ENCODE results near the gene LAG3.

Gene LAG3

GRCh38 chr12:6753772-6754356 lies 18.5 kb upstream of the LAG3 start:
- no peak for DNase-seq (ENCODE audit: low read depth in 2 of 2)

- DNase-seq (ENCODE audit: low read depth in 2 of 2) = no peak
Observed at GRCh38 chr12:6754411-6754810, 17.9 kb upstream of the LAG3 start.

GRCh38 chr12:6757028-6757690 lies 15.2 kb upstream of the LAG3 start:
- no peak for DNase-seq (ENCODE audit: low read depth in 2 of 2)

GRCh38 chr12:6758506-6759095 lies 13.7 kb upstream of the LAG3 start:
- no peak for DNase-seq (ENCODE audit: low read depth in 2 of 2)

GRCh38 chr12:6759741-6760140 lies 12.6 kb upstream of the LAG3 start:
- no peak for DNase-seq (ENCODE audit: low read depth in 2 of 2)

GRCh38 chr12:6763380-6763779 lies 8.9 kb upstream of the LAG3 start:
- no peak for DNase-seq (ENCODE audit: low read depth in 2 of 2)

GRCh38 chr12:6764011-6764828 lies 8.1 kb upstream of the LAG3 start:
- peak in 1 of 2 donors; percentile 49 for DNase-seq (ENCODE audit: low read depth in 2 of 2)

GRCh38 chr12:6765048-6765633 lies 7.2 kb upstream of the LAG3 start:
- no peak for DNase-seq (ENCODE audit: low read depth in 2 of 2)

- no peak for DNase-seq (ENCODE audit: low read depth in 2 of 2)
Observed at GRCh38 chr12:6765634-6766581, 6.4 kb upstream of the LAG3 start, which contains the start of gene PTMS. TSS of gene PTMS (plus strand) at chr12:6766363. CDS start at chr12:6766706, 343 bp downstream.

GRCh38 chr12:6766651-6767349 lies 5.5 kb upstream of the LAG3 start:
- DNase-seq (ENCODE audit: low read depth in 2 of 2) = no peak

GRCh38 chr12:6767353-6768319 lies 4.7 kb upstream of the LAG3 start:
- DNase-seq (ENCODE audit: low read depth in 2 of 2) = no peak

GRCh38 chr12:6768437-6768914 lies 3.8 kb upstream of the LAG3 start:
- DNase-seq (ENCODE audit: low read depth in 2 of 2) = no peak

- no peak for DNase-seq (ENCODE audit: low read depth in 2 of 2)
Observed at GRCh38 chr12:6768990-6769389, 3.3 kb upstream of the LAG3 start.

- no peak for DNase-seq (ENCODE audit: low read depth in 2 of 2)
Observed at GRCh38 chr12:6769666-6770065, 2.7 kb upstream of the LAG3 start.

GRCh38 chr12:6770094-6770493 lies 2.2 kb upstream of the LAG3 start:
- DNase-seq (ENCODE audit: low read depth in 2 of 2) = no peak

GRCh38 chr12:6770600-6770999 lies 1.7 kb upstream of the LAG3 start:
- no peak for DNase-seq (ENCODE audit: low read depth in 2 of 2)

GRCh38 chr12:6771091-6771495 lies 1.2 kb upstream of the LAG3 start:
- DNase-seq (ENCODE audit: low read depth in 2 of 2) = no peak

- DNase-seq (ENCODE audit: low read depth in 2 of 2) = no peak
Observed at GRCh38 chr12:6771509-6772330, 600 bp upstream of the LAG3 start.
